KOPT-K1 (cell line): ENCODE data around the gene LARP1B.
"Not testable (repeated sequence)": the region's sequence is repeated elsewhere in the genome, so short reads cannot be mapped to it uniquely, and the experiment has no call there.

ENCODE experiments used
- H3K27ac ChIP-seq: fragments of 200-600 bp; sonication (generic); 2 replicates; pipeline ENCODE4 v1.5.1; 2016; ENCODE audit warnings: antibody characterized with exemption, mild to moderate bottlenecking, low read depth, low read length; ENCODE audit not compliant: poor library complexity, severe bottlenecking
- H3K36me3 ChIP-seq: fragments of 200-600 bp; sonication (generic); 2 replicates; pipeline ENCODE4 v1.5.1; 2017; ENCODE audit warnings: antibody characterized with exemption, mild to moderate bottlenecking, low read length, moderate library complexity; ENCODE audit not compliant: insufficient read depth
- H3K9me3 ChIP-seq: fragments of 200-600 bp; sonication (generic); 2 replicates; pipeline ENCODE4 v1.5.1; 2017; ENCODE audit warnings: antibody characterized with exemption, low read length, mild to moderate bottlenecking; ENCODE audit not compliant: insufficient read depth, poor library complexity, severe bottlenecking

LARP1B gene

GRCh38 chr4:128060699-128061565, at the start of gene LARP1B:
Gene LARP1B, plus strand, starts transcription at chr4:128061312. Its CDS starts 13,640 bp downstream, at chr4:128074952.
- no peaks in the 10 kb centered on the region for H3K9me3 ChIP-seq
- no peaks in the 10 kb centered on the region for H3K36me3 ChIP-seq
- H3K27ac ChIP-seq: peak within 1 kb of the TSS; percentile 89

DNA sequence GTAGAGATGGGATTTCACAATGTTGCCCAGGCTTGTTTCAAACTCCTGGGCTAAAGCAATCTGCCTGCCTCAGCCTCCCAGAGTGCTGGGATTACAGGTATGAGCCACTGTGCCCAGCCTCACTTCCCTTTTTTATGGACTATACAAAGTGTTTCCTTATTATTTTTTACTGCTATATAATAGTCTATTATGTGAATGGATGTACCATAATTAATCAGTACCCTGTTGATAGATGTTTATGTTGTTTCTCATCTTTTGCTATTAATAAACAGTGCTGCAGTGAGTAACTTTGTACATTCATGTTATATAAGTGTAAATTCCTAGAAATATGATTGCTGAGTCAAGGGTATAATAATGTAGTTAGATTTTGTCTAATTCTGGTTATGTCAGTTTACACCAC, 35.8 kb upstream of the LARP1B start:
- Histone ChIP-seq H3K36me3 (peaks cover 95% of the 10 kb centered on the region), H3K9me3 (no peaks in the 10 kb centered on the region), H3K27ac (no peak overlapping the region)

DNA sequence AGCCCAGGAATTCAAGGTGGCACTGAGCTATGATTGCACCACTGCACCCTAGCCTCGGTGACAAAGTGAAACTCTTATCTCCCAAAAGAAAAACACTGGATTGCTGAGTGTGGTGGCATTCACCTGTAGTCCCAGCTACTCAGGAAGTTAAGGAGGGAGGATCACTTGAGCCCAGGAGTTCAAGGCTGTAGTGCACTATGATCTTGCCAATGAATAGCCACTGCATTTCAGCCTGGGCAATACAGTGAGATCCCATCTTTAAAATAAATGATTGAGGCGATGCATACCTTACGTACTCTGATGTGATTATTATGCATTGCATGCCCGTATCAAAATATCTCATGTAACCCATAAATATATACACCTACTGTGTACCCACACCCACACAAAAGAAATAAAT, 31.2 kb upstream of the LARP1B start:
- Histone ChIP-seq H3K36me3 (peaks cover 80% of the 10 kb centered on the region), H3K9me3 (no peaks in the 10 kb centered on the region), H3K27ac (no peak overlapping the region)

- Histone ChIP-seq H3K9me3 (no peaks in the 10 kb centered on the region), H3K36me3 (peaks cover 63% of the 10 kb centered on the region), H3K27ac (no peak overlapping the region)
Measured at GRCh38 chr4:128031756-128032384, 29.2 kb upstream of the LARP1B start.

DNA sequence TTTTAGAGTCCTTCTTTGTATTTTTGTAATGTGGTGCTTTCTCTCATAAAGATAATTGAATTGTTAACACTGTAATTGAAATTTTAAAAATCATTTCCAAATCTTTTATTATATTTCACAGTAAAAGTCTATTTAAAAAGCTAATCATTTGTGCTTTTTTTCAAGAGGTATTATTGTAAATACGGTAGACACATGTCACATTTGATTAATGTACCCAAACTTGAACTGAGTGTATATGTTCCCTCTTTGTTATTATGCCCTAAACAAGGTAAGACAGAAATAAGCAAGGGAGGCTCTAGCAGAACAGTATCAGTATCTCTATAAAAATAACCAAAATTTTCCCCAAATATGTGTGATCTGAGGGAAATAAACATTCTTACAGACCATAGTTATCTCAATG, 21.5 kb upstream of the LARP1B start:
- H3K36me3 ChIP-seq: peaks cover 11% of the 10 kb centered on the region

DNA sequence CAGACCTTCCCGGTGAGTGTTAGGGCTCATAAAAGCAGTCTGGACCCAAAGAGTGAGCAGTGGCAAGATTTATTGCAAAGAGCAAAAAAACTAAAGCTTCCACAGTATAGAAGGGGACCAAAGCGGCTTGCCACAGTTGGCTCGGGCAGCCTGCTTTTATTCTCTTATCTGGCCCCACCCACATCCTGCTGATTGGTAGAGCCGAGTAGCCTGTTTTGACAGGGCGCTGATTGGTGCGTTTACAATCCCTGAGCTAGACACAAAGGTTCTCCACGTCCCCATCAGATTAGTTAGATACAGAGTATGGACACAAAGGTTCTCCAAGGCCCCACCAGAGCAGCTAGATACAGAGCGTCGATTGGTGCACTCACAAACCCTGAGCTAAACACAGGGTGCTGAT, 14.1 kb upstream of the LARP1B start:
- not testable (repeated sequence) for H3K36me3 ChIP-seq, H3K27ac ChIP-seq, H3K9me3 ChIP-seq

More for the DNA sequence above, 21.5 kb upstream of the LARP1B start:
- H3K9me3 ChIP-seq: no peaks in the 10 kb centered on the region
- no peak overlapping the region for H3K27ac ChIP-seq

- not testable (repeated sequence) for H3K27ac ChIP-seq, H3K36me3 ChIP-seq, H3K9me3 ChIP-seq
Measured at GRCh38 chr4:128047514-128047913, 13.6 kb upstream of the LARP1B start.

DNA sequence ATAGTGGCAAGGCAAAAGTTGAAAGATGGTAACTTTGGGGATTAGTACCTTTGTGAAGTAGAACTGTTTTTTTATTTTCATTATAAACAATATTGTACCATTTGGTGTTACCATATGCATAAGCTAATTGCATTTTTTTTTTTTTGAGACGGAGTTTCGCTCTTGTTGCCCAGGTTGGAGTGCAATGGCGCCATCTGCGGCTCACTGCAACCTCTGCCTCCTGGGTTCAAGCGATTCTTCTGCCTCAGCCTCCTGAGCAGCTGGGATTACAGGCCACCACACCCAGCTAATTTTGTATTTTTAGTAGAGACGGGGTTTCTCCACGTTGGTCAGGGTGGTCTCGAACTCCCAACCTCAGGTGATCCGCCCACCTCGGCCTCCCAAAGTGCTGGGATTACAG, 9.9 kb upstream of the LARP1B start:
- H3K27ac ChIP-seq, H3K9me3 ChIP-seq, H3K36me3 ChIP-seq: not testable (repeated sequence)

- H3K9me3 ChIP-seq, H3K27ac ChIP-seq, H3K36me3 ChIP-seq: not testable (repeated sequence)
Measured at GRCh38 chr4:128054907-128055306, 6.2 kb upstream of the LARP1B start.

GRCh38 chr4:128055441-128056206, 5.5 kb upstream of the LARP1B start:
- not testable (repeated sequence) for H3K27ac ChIP-seq, H3K9me3 ChIP-seq, H3K36me3 ChIP-seq

GRCh38 chr4:128056396-128056795, 4.7 kb upstream of the LARP1B start:
- no peak overlapping the region for H3K27ac ChIP-seq
- H3K36me3 ChIP-seq: no peaks in the 10 kb centered on the region
- H3K9me3 ChIP-seq: no peaks in the 10 kb centered on the region

GRCh38 chr4:128060121-128060698, 902 bp upstream of the LARP1B start:
- H3K36me3 ChIP-seq: no peaks in the 10 kb centered on the region
- peak overlapping the region; percentile 89 for H3K27ac ChIP-seq
- H3K9me3 ChIP-seq: no peaks in the 10 kb centered on the region

GRCh38 chr4:128061566-128062536, 739 bp downstream of the LARP1B start:
- Histone ChIP-seq H3K36me3 (no peaks in the 10 kb centered on the region), H3K9me3 (no peaks in the 10 kb centered on the region), H3K27ac (peak overlapping the region; percentile 89)

GRCh38 chr4:128066453-128066820, 5.3 kb downstream of the LARP1B start:
- not testable (repeated sequence) for H3K27ac ChIP-seq, H3K9me3 ChIP-seq, H3K36me3 ChIP-seq
